Measurements from ENCODE around the gene UNC93B1. TPM values are rescaled to one million over a fixed set of nuclear protein-coding genes. Genes with fewer than 3 reads are reported as not detected.

The UNC93B1 gene
- total and polyA plus RNA-seq, 2 of the 8 experiments (the other 6 are each of a cell fraction or from before 2014, with no cell fraction given): 18.9 to 34.3 TPM

DNA sequence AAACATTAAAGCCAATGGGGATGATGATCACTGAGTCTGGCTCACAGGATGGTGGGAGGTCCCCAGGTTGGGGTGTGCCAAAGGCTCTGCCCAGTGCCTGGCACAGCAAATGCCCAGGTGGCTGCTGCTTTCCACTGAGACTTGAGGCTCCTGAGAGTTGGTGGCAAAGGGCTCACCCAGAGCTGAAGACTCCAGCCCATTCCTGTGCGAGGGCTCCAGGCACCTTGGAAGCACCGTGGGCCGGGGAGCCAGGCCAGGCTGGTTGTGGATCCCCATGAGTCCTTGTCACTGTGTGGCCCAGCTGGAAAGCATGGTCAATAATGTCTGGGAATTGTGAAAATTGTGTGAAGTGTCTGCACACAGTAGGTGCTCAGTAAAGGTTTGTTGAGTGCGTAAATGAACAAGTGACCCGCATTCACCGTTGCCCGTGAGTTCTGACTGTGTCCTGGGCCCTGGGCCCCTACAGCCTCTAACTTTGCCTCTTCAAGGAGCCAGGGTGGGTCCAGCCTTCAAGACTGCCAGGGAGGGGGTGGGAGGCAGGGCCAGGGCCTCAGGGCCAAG, 2.8 kb upstream of the UNC93B1 start:
- FAIRE-seq: no peak
- H3K27ac ChIP-seq (ENCODE audit: low read depth, low read length): no peak overlapping the region
- no peak for TF ChIP-seq CREB1 (IDR thresholded peaks at IDR 0.05)
- TF ChIP-seq RFX5 (IDR thresholded peaks at IDR 0.05; ENCODE audit: borderline replicate concordance, low read depth, low read length): no peak
- no peak for TF ChIP-seq ZNF274 (IDR thresholded peaks at IDR 0.05; ENCODE audit: borderline replicate concordance, extremely low read depth, low read length)
- no peak for TF ChIP-seq CBX5 (IDR thresholded peaks at IDR 0.05; ENCODE audit: low read depth, low read length)
- no peak for TF ChIP-seq GABPA (IDR thresholded peaks at IDR 0.05; ENCODE audit: borderline replicate concordance, insufficient read depth, low read length)
- TF ChIP-seq KDM4A (IDR thresholded peaks at IDR 0.05; ENCODE audit: low read depth, low read length, severe bottlenecking): no peak
- no peak for TF ChIP-seq CTBP2 (IDR thresholded peaks at IDR 0.05; ENCODE audit: borderline replicate concordance, insufficient read depth, insufficient read length, low read length)
- no peak for TF ChIP-seq JUN (IDR thresholded peaks at IDR 0.05; ENCODE audit: low read depth, low read length)
- TF ChIP-seq BACH1 (IDR thresholded peaks at IDR 0.05; ENCODE audit: low read length): no peak
- no peak for TF ChIP-seq HDAC2 (IDR thresholded peaks at IDR 0.05; ENCODE audit: borderline replicate concordance in 1 of 2, low read depth in 2 of 2, low read length in 2 of 2)
- TF ChIP-seq KDM1A (IDR thresholded peaks at IDR 0.05; ENCODE audit: borderline replicate concordance, low read length): no peak
- TF ChIP-seq YY1 (IDR thresholded peaks at IDR 0.05; ENCODE audit: low read depth, low read length): no peak
- TF ChIP-seq, protein P1, sequence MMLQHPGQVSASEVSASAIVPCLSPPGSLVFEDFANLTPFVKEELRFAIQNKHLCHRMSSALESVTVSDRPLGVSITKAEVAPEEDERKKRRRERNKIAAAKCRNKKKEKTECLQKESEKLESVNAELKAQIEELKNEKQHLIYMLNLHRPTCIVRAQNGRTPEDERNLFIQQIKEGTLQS (IDR thresholded peaks at IDR 0.05; ENCODE audit: insufficient read depth, low read depth, low read length): no peak

More for the DNA sequence above, 2.8 kb upstream of the UNC93B1 start:
- CTCF ChIA-PET (ENCODE audit: partially characterized antibody): interaction anchor here (0.8 kb wide), 1 partner anchor 9 kb away, joined by 3 read pairs; no protein-coding TSS in a partner anchor
- H3K4me3 ChIP-seq (ENCODE audit: extremely low read depth in 1 of 4, insufficient read depth in 2 of 4, low read depth in 3 of 4, low read length in 4 of 4): no peak overlapping the region
- H3K14ac ChIP-seq (ENCODE audit: insufficient read length): no peak overlapping the region
- H2BK12ac ChIP-seq (ENCODE audit: low read depth, low read length): 0 out of 2 replicates have a peak overlapping the region, but pooled peaks have one; percentile 39
- no peaks in the 10 kb centered on the region for H3K36me3 ChIP-seq (ENCODE audit: control insufficient read depth in 2 of 4, insufficient read depth in 4 of 4, low read length in 3 of 4)
- no peak for DNase-seq (ENCODE audit: low read depth in 1 of 2, low spot score in 2 of 2)
- H2BK120ac ChIP-seq (replicated peaks; ENCODE audit: low read depth, low read length): no peak overlapping the region
- H3K27me3 ChIP-seq (replicated peaks in 1 of 4; ENCODE audit: control insufficient read depth in 3 of 4, extremely low read depth in 1 of 4, insufficient read depth in 3 of 4, low read length in 3 of 4): peaks cover 0 to 5% (median under 1%) of the 10 kb centered on the region in 4 experiments; a peak in 2 of 7 replicates
- no peaks in the 10 kb centered on the region for H3K79me1 ChIP-seq (ENCODE audit: low read depth, low read length)
- peaks cover 12% of the 10 kb centered on the region for H3K23me2 ChIP-seq (ENCODE audit: low read depth, low read length)
- WGBS, 2 experiments (ENCODE audit: extremely low coverage in 1 of 2, insufficient coverage in 1 of 2, insufficient read length in 1 of 2, insufficient replicate concordance in 2 of 2, low coverage in 1 of 2, low lambda C conversion rate in 2 of 2, missing lambda C conversion rate in 1 of 2): 91% methylated on average over 7 of the region's 7 CpGs; no CpG with 5 or more reads in 1 of the 2 experiments
- no peak overlapping the region for H3K56ac ChIP-seq (replicated peaks; ENCODE audit: insufficient read length, low read depth, low read length)
- no peaks in the 10 kb centered on the region for H3K9me3 ChIP-seq (ENCODE audit: insufficient read depth in 2 of 2, low read depth in 1 of 2, low read length in 1 of 2)
- H3K4me2 ChIP-seq (ENCODE audit: insufficient read depth in 1 of 2, low read depth in 2 of 2, low read length in 2 of 2): no peak overlapping the region
- no peak overlapping the region for H2AK5ac ChIP-seq (ENCODE audit: low read depth, low read length)
- no peak overlapping the region for H2BK15ac ChIP-seq (ENCODE audit: low read length)
- H2BK5ac ChIP-seq (ENCODE audit: low read depth, low read length): no peak overlapping the region
- no peak overlapping the region for H2BK20ac ChIP-seq (ENCODE audit: low read length)
- H4K20me1 ChIP-seq (replicated peaks in 1 of 2; ENCODE audit: control insufficient read depth in 1 of 2, insufficient read depth in 2 of 2, low read length in 2 of 2): peaks cover 0 to 2% of the 10 kb centered on the region in 2 experiments
- no peak overlapping the region for H3K9ac ChIP-seq (replicated peaks in 1 of 4; ENCODE audit: extremely low read depth in 1 of 4, low read depth in 3 of 4, low read length in 3 of 4)
- no peak overlapping the region for H2AFZ ChIP-seq (ENCODE audit: low read length)
- no peak overlapping the region for H4K5ac ChIP-seq (ENCODE audit: insufficient read length, low read depth, low read length)
- no peak overlapping the region for H3K4ac ChIP-seq (replicated peaks; ENCODE audit: insufficient read length, low read depth, low read length)
- no peak overlapping the region for H3K18ac ChIP-seq (ENCODE audit: extremely low read depth, low read length)
- H3K79me2 ChIP-seq (ENCODE audit: control insufficient read depth in 1 of 2, insufficient read depth in 2 of 2, low read length in 2 of 2): no peaks in the 10 kb centered on the region
- POLR2A ChIA-PET (ENCODE audit: partially characterized antibody): no interaction called here
- no peak overlapping the region for H4K91ac ChIP-seq (replicated peaks; ENCODE audit: insufficient read length, low read length)
- peaks cover 0 to 26% (median 16%) of the 10 kb centered on the region in 4 experiments; a peak in 6 of 7 replicates for H3K4me1 ChIP-seq (replicated peaks in 1 of 4; ENCODE audit: control insufficient read depth in 3 of 4, insufficient read depth in 4 of 4, low read length in 3 of 4)
- no peak overlapping the region for H3K23ac ChIP-seq (ENCODE audit: insufficient read length)
- no peak overlapping the region; the same call in 1 of the 2 replicates for H4K8ac ChIP-seq (ENCODE audit: extremely low read depth, insufficient read depth, low read length)

Data from H1 (cell line).